Measurements from ENCODE around the gene YIF1A. TPM values are rescaled to one million over a fixed set of nuclear protein-coding genes. Genes with fewer than 3 reads are reported as not detected.

Gene YIF1A
- polyA plus RNA-seq, 1 of the 3 experiments (the other 2 are of a cell fraction) = 123 TPM

GRCh38 chr11:66297610-66298009 is 8.7 kb upstream of the YIF1A start:
- 75% methylated on average over 8 of the region's 8 CpGs for WGBS (ENCODE audit: low lambda C conversion rate)
- POLR2A ChIA-PET = no interaction called here

GRCh38 chr11:66294626-66295620 is 6.0 kb upstream of the YIF1A start:
- H3K4me2 ChIP-seq = no peak overlapping the region
- DNase-seq = no peak
- no peaks in the 10 kb centered on the region for H3K9me2 ChIP-seq
- H3K36me3 ChIP-seq (replicated peaks in 1 of 2; ENCODE audit: control insufficient read depth in 1 of 2, insufficient read depth in 2 of 2, low read length in 1 of 2) = no peaks in the 10 kb centered on the region
- ChIA-PET CTCF (interaction anchor here (0.7 to 2.3 kb wide), 3 partner anchors 16 to 72 kb away, joined by 3 to 11 read pairs (median 3); no protein-coding TSS in a partner anchor), POLR2A (no interaction called here)
- no peak overlapping the region for H3K4me3 ChIP-seq (ENCODE audit: low read depth in 2 of 2, low read length in 1 of 2)
- no peak overlapping the region for H3K27ac ChIP-seq (ENCODE audit: low read depth in 2 of 2, low read length in 1 of 2)
- H4K20me1 ChIP-seq (ENCODE audit: insufficient read depth) = no peaks in the 10 kb centered on the region
- H3K79me2 ChIP-seq (ENCODE audit: insufficient read depth) = no peaks in the 10 kb centered on the region
- no peaks in the 10 kb centered on the region for H3K9me3 ChIP-seq
- H3K27me3 ChIP-seq (ENCODE audit: insufficient read depth) = no peaks in the 10 kb centered on the region
- H2AFZ ChIP-seq (ENCODE audit: low read depth) = no peak overlapping the region
- H3F3A ChIP-seq (replicated peaks; ENCODE audit: insufficient read depth) = peaks cover 3% of the 10 kb centered on the region
- H3K9ac ChIP-seq = no peak overlapping the region
- peaks cover 4 to 15% of the 10 kb centered on the region in 2 experiments; a peak in 2 of 4 replicates for H3K4me1 ChIP-seq (ENCODE audit: control insufficient read depth in 1 of 2, insufficient read depth in 2 of 2, low read depth in 1 of 2, low read length in 1 of 2)
- 93% methylated on average over 107 of the region's 123 CpGs for WGBS (ENCODE audit: low lambda C conversion rate)
- TF ChIP-seq TEAD4 (IDR thresholded peaks at IDR 0.05; ENCODE audit: borderline replicate concordance, insufficient read depth) (no peak), USF2 (IDR thresholded peaks at IDR 0.05; ENCODE audit: borderline replicate concordance, low read depth, low read length) (no peak), REST (IDR thresholded peaks at IDR 0.05; ENCODE audit: low read depth, low read length) (no peak), POLR2AphosphoS5 (IDR thresholded peaks at IDR 0.05; ENCODE audit: low read depth, low read length) (no peak), NFIC (IDR thresholded peaks at IDR 0.05; ENCODE audit: borderline replicate concordance) (no peak), FOXM1 (IDR thresholded peaks at IDR 0.05; ENCODE audit: low read depth) (no peak), MAX (IDR thresholded peaks at IDR 0.05; ENCODE audit: low read depth) (no peak), TAF1 (IDR thresholded peaks at IDR 0.05; ENCODE audit: borderline replicate concordance, low read depth, low read length) (no peak), USF1 (IDR thresholded peaks at IDR 0.05; ENCODE audit: borderline replicate concordance, low read depth) (no peak), RAD21 (IDR thresholded peaks at IDR 0.05; ENCODE audit: low read length) (no peak), RCOR1 (IDR thresholded peaks at IDR 0.05; ENCODE audit: low read length) (no peak), MEF2A (IDR thresholded peaks at IDR 0.05; ENCODE audit: borderline replicate concordance, low read depth) (no peak), SIN3A (IDR thresholded peaks at IDR 0.05; ENCODE audit: borderline replicate concordance, low read depth, low read length) (no peak), ELF1 (IDR thresholded peaks at IDR 0.05) (no peak), RXRA (IDR thresholded peaks at IDR 0.05; ENCODE audit: borderline replicate concordance, low read depth) (no peak), FOSL2 (IDR thresholded peaks at IDR 0.05; ENCODE audit: borderline replicate concordance, low read depth) (no peak), IRF3 (IDR thresholded peaks at IDR 0.05; ENCODE audit: low read depth, low read length) (no peak)

More at GRCh38 chr11:66297610-66298009, 8.7 kb upstream of the YIF1A start:
- TF ChIP-seq YY1 (IDR thresholded peaks at IDR 0.05; ENCODE audit: low read depth) (no peak), TCF12 (IDR thresholded peaks at IDR 0.05) (no peak), RFX5 (IDR thresholded peaks at IDR 0.05; ENCODE audit: low read length) (no peak), SIN3A (IDR thresholded peaks at IDR 0.05; ENCODE audit: borderline replicate concordance, low read depth, low read length) (no peak), EP300 (IDR thresholded peaks at IDR 0.05; ENCODE audit: borderline replicate concordance in 1 of 2, low read depth in 1 of 2, low read length in 1 of 2) (no peak)
- H3K27me3 ChIP-seq (ENCODE audit: insufficient read depth) = no peaks in the 10 kb centered on the region
- no peak for DNase-seq
- no peak overlapping the region for H3K4me2 ChIP-seq
- H4K20me1 ChIP-seq (ENCODE audit: insufficient read depth) = no peaks in the 10 kb centered on the region
- H3K4me3 ChIP-seq (ENCODE audit: low read depth in 2 of 2, low read length in 1 of 2) = no peak overlapping the region
- H3K36me3 ChIP-seq (replicated peaks in 1 of 2; ENCODE audit: control insufficient read depth in 1 of 2, insufficient read depth in 2 of 2, low read length in 1 of 2) = no peaks in the 10 kb centered on the region
- no peaks in the 10 kb centered on the region for H3K79me2 ChIP-seq (ENCODE audit: insufficient read depth)
- H2AFZ ChIP-seq (ENCODE audit: low read depth) = no peak overlapping the region
- no peaks in the 10 kb centered on the region for H3F3A ChIP-seq (replicated peaks; ENCODE audit: insufficient read depth)
- H3K9ac ChIP-seq = no peak overlapping the region
- H3K4me1 ChIP-seq (ENCODE audit: control insufficient read depth in 1 of 2, insufficient read depth in 2 of 2, low read depth in 1 of 2, low read length in 1 of 2) = peaks cover 0 to 4% of the 10 kb centered on the region in 2 experiments; a peak in 1 of 4 replicates
- H3K9me2 ChIP-seq = no peaks in the 10 kb centered on the region
- H3K27ac ChIP-seq (ENCODE audit: low read depth in 2 of 2, low read length in 1 of 2) = no peak overlapping the region
- no peaks in the 10 kb centered on the region for H3K9me3 ChIP-seq
- CTCF ChIA-PET = interaction anchor here (0.9 to 7.8 kb wide), 6 partner anchors 10 to 66 kb away, joined by 3 to 84 read pairs (median 4); partner anchors contain the start of gene RIN1

All from SK-N-SH (cell line).